SK-N-MC (cell line): ENCODE measurements around the gene EPB41L3.

Experiments used
- EZH2 ChIP-seq: fragments of 200-600 bp; sonication (generic); IDR thresholded peaks from one replicate; pipeline ENCODE4 v1.6.1; 2017; ENCODE audit warnings: antibody characterized with exemption
- FOXP2 ChIP-seq: optimal IDR thresholded peaks from 2 replicates; pipeline ENCODE3; 2011; ENCODE audit warnings: mild to moderate bottlenecking, moderate library complexity; ENCODE audit not compliant: insufficient read depth; ENCODE audit errors: extremely low read length, control extremely low read depth
- POLR2AphosphoS5 ChIP-seq: IDR thresholded peaks from 2 replicates; pipeline ENCODE4 v1.6.1; 2012; ENCODE audit warnings: mild to moderate bottlenecking, low read depth, low read length, borderline replicate concordance

GRCh38 chr18:5515011-5515784 is 28.6 kb downstream of the EPB41L3 start:
- TF ChIP-seq EZH2 (no peak), FOXP2 (no peak), POLR2AphosphoS5 (no peak)
